CD4-positive, CD25-positive, alpha-beta regulatory T cell (primary cell): ENCODE data around the gene MTHFR. TPM values are rescaled to one million over a fixed set of nuclear protein-coding genes. Genes with fewer than 3 reads are reported as not detected.
"Not testable (repeated sequence)": the region's sequence is repeated elsewhere in the genome, so short reads cannot be mapped to it uniquely, and the experiment has no call there.

Source experiments
- ATAC-seq, 2 donors: fragments of 150-1000 bp; cut with Tn5 transposase; one replicate each; pipeline ENCODE4 v1.10.0; 2021; ENCODE audit warnings: low read depth in 2 of 2, moderate number of reproducible peaks in 2 of 2, moderate library complexity in 1 of 2
- DNase-seq, 3 donors: peaks; one replicate each; pipeline versions ENCODE4 v3.0.0 to v3.0.0-alpha.2; 2012 to 2022; ENCODE audit warnings: mixed read lengths in 1 of 3
- H3K27ac ChIP-seq: one replicate; pipeline ENCODE4 v1.7.0; 2013; ENCODE audit warnings: mild to moderate bottlenecking, low read length; ENCODE audit not compliant: insufficient read depth, poor library complexity, severe bottlenecking
- H3K27me3 ChIP-seq: one replicate; pipeline ENCODE4 v1.7.0; 2013; ENCODE audit warnings: low read length; ENCODE audit not compliant: control insufficient read depth, insufficient read depth
- H3K36me3 ChIP-seq: one replicate; pipeline ENCODE4 v1.7.0; 2013; ENCODE audit warnings: mild to moderate bottlenecking, low read length, moderate library complexity; ENCODE audit not compliant: control insufficient read depth, insufficient read depth
- H3K4me1 ChIP-seq: 2 replicates; pipeline ENCODE4 v1.7.0; 2013; ENCODE audit warnings: mild to moderate bottlenecking, low read length; ENCODE audit not compliant: insufficient read depth, control insufficient read depth, poor library complexity, severe bottlenecking
- H3K4me3 ChIP-seq: one replicate; pipeline ENCODE4 v1.7.0; 2013; ENCODE audit warnings: low read depth, mild to moderate bottlenecking, low read length, moderate library complexity
- H3K9me3 ChIP-seq, 2 experiments: 1 replicate in 1 of 2; 2 replicates in 1 of 2; pipeline ENCODE4 v1.7.0; 2013; ENCODE audit warnings: low read length in 2 of 2, mild to moderate bottlenecking in 1 of 2, moderate library complexity in 1 of 2; ENCODE audit not compliant: control insufficient read depth in 2 of 2
- H3K27ac Mint-ChIP-seq, 3 donors: one replicate each; pipeline ENCODE4 v1.8.0; 2020 to 2022; ENCODE audit warnings: mild to moderate bottlenecking in 3 of 3, mixed read lengths in 3 of 3, moderate library complexity in 2 of 3
- H3K27me3 Mint-ChIP-seq: one replicate; pipeline ENCODE4 v1.8.0; 2022; ENCODE audit warnings: mild to moderate bottlenecking, mixed read lengths
- H3K36me3 Mint-ChIP-seq: one replicate; pipeline ENCODE4 v1.8.0; 2020; ENCODE audit warnings: mixed read lengths
- H3K4me1 Mint-ChIP-seq, 4 donors: one replicate each; pipeline ENCODE4 v1.8.0; 2020 to 2022; ENCODE audit warnings: mixed read lengths in 4 of 4, mild to moderate bottlenecking in 1 of 4
- H3K4me3 Mint-ChIP-seq, 4 donors: one replicate each; pipeline ENCODE4 v1.8.0; 2020 to 2022; ENCODE audit warnings: mild to moderate bottlenecking in 4 of 4, mixed read lengths in 4 of 4, moderate library complexity in 3 of 4
- H3K9me3 Mint-ChIP-seq, 7 donors: one replicate each; pipeline ENCODE4 v1.8.0; 2020 to 2022; ENCODE audit warnings: mixed read lengths in 7 of 7, mild to moderate bottlenecking in 3 of 7, moderate library complexity in 2 of 7
- polyA plus RNA-seq, 4 donors: library from polyadenylated mRNA; unstranded; fragments of 300-500 nt; fragmentation: Illumina TruSeq; gene quantifications; one replicate each; pipeline ENCODE4 v1.2.3, GENCODE V29; 2021
- total RNA-seq: library from RNA; stranded (reverse); gene quantifications from one replicate; pipeline ENCODE4 v1.2.3, GENCODE V29; 2022

MTHFR gene
- total and polyA plus RNA-seq, 5 donors from 2014 or later = 5.6 to 35.0 (median 6.6) TPM

- Mint-ChIP-seq H3K36me3 (peaks cover 8% of the 10 kb centered on the region), H3K9me3 (peaks cover 0 to 2% (median 0%) of the 10 kb centered on the region in 7 donors), H3K4me1 (peaks cover 23 to 66% (median 45%) of the 10 kb centered on the region in 4 donors), H3K27me3 (no peaks in the 10 kb centered on the region), H3K27ac (peak overlapping the region; percentile 70 to 96 (median 82)), H3K4me3 (peak overlapping the region; percentile 98 to 100 (median 100))
- ATAC-seq = no peak
- Histone ChIP-seq H3K4me1 (peaks cover 50% of the 10 kb centered on the region), H3K27ac (peak overlapping the region; percentile 89), H3K27me3 (no peaks in the 10 kb centered on the region), H3K36me3 (peaks cover 15% of the 10 kb centered on the region), H3K9me3 (no peaks in the 10 kb centered on the region), H3K4me3 (peak overlapping the region; percentile 83)
- peak in 2 of 3 donors; percentile 3 to 26 for DNase-seq
Measured at GRCh38 chr1:11804666-11805421, 920 bp downstream of the MTHFR start.

GRCh38 chr1:11803924-11804665, 1.7 kb downstream of the MTHFR start:
- not testable (repeated sequence) for ATAC-seq, H3K36me3 Mint-ChIP-seq
- H3K4me1 Mint-ChIP-seq = peaks cover 23 to 66% (median 45%) of the 10 kb centered on the region in 4 donors

GRCh38 chr1:11802973-11803885, 2.5 kb downstream of the MTHFR start:
- H3K4me3 Mint-ChIP-seq = peak overlapping the region; percentile 95 to 100 (median 98)
- Histone ChIP-seq H3K27me3 (no peaks in the 10 kb centered on the region), H3K4me1 (peaks cover 50% of the 10 kb centered on the region), H3K4me3 (peak overlapping the region; percentile 66), H3K27ac (peak overlapping the region; percentile 63), H3K9me3 (no peaks in the 10 kb centered on the region), H3K36me3 (peaks cover 24% of the 10 kb centered on the region)
- DNase-seq (peak; percentile 65 to 86 (median 71)), ATAC-seq (peak; percentile 14 to 23)
- no peaks in the 10 kb centered on the region for H3K27me3 Mint-ChIP-seq
- H3K9me3 Mint-ChIP-seq = peaks cover 0 to 2% (median 0%) of the 10 kb centered on the region in 7 donors
- H3K4me1 Mint-ChIP-seq = peaks cover 18 to 63% (median 41%) of the 10 kb centered on the region in 4 donors
- H3K36me3 Mint-ChIP-seq = peaks cover 8% of the 10 kb centered on the region
- peak overlapping the region; percentile 71 to 96 (median 93) for H3K27ac Mint-ChIP-seq

More at GRCh38 chr1:11803924-11804665, 1.7 kb downstream of the MTHFR start:
- DNase-seq, H3K27me3 Mint-ChIP-seq, H3K9me3 ChIP-seq, H3K9me3 Mint-ChIP-seq, H3K27me3 ChIP-seq: not testable (repeated sequence)
- Mint-ChIP-seq H3K4me3 (peak overlapping the region; percentile 98 to 100 (median 100)), H3K27ac (peak overlapping the region; percentile 82 to 96 (median 93))
- Histone ChIP-seq H3K4me3 (peak overlapping the region; percentile 66), H3K36me3 (peaks cover 19% of the 10 kb centered on the region), H3K4me1 (peaks cover 50% of the 10 kb centered on the region), H3K27ac (peak overlapping the region; percentile 89)

GRCh38 chr1:11802616-11802972, 3.2 kb downstream of the MTHFR start:
- H3K4me1 ChIP-seq = peaks cover 50% of the 10 kb centered on the region
- Mint-ChIP-seq H3K36me3 (peaks cover 8% of the 10 kb centered on the region), H3K9me3 (peaks cover 0 to 2% (median 0%) of the 10 kb centered on the region in 7 donors), H3K27me3 (no peaks in the 10 kb centered on the region), H3K4me3 (peak overlapping the region; percentile 24 to 100 (median 98)), H3K27ac (peak overlapping the region; percentile 5 to 96 (median 93)), H3K4me1 (peaks cover 12 to 58% (median 36%) of the 10 kb centered on the region in 4 donors)
- peak in 1 of 3 donors; percentile 24 for DNase-seq
- H3K4me3 ChIP-seq = peak overlapping the region; percentile 66
- H3K27me3 ChIP-seq = no peaks in the 10 kb centered on the region
- no peaks in the 10 kb centered on the region for H3K9me3 ChIP-seq
- H3K27ac ChIP-seq = peak overlapping the region; percentile 63
- peaks cover 27% of the 10 kb centered on the region for H3K36me3 ChIP-seq
- ATAC-seq = no peak

- ATAC-seq (no peak), DNase-seq (no peak)
- Mint-ChIP-seq H3K9me3 (peaks cover 0 to 2% (median 0%) of the 10 kb centered on the region in 7 donors), H3K4me1 (peaks cover 0 to 41% (median 22%) of the 10 kb centered on the region in 4 donors), H3K27ac (peak overlapping the region in 1 of 3 donors; percentile 63), H3K27me3 (no peaks in the 10 kb centered on the region), H3K4me3 (peak overlapping the region in 2 of 4 donors; percentile 41 to 99), H3K36me3 (peaks cover 11% of the 10 kb centered on the region)
- no peak overlapping the region for H3K27ac ChIP-seq
- peaks cover 37% of the 10 kb centered on the region for H3K4me1 ChIP-seq
- no peak overlapping the region for H3K4me3 ChIP-seq
- peaks cover 32% of the 10 kb centered on the region for H3K36me3 ChIP-seq
- H3K27me3 ChIP-seq = no peaks in the 10 kb centered on the region
- no peaks in the 10 kb centered on the region for H3K9me3 ChIP-seq
Measured at GRCh38 chr1:11800756-11801433, 4.9 kb downstream of the MTHFR start.

- Mint-ChIP-seq H3K27ac (no peak overlapping the region), H3K9me3 (peaks cover 0 to 2% (median 0%) of the 10 kb centered on the region in 7 donors), H3K36me3 (peaks cover 16% of the 10 kb centered on the region), H3K4me1 (peaks cover 0 to 40% (median 21%) of the 10 kb centered on the region in 4 donors), H3K27me3 (no peaks in the 10 kb centered on the region), H3K4me3 (no peak overlapping the region)
- H3K4me3 ChIP-seq = no peak overlapping the region
- H3K27ac ChIP-seq = no peak overlapping the region
- H3K4me1 ChIP-seq = peaks cover 35% of the 10 kb centered on the region
- ATAC-seq (no peak), DNase-seq (no peak)
- peaks cover 38% of the 10 kb centered on the region for H3K36me3 ChIP-seq
- no peaks in the 10 kb centered on the region for H3K27me3 ChIP-seq
- H3K9me3 ChIP-seq = no peaks in the 10 kb centered on the region
Measured at GRCh38 chr1:11800391-11800755, 5.4 kb downstream of the MTHFR start.
